K562 (cell line): ENCODE data around the gene PTK7. TPM values are rescaled to one million over a fixed set of nuclear protein-coding genes. Genes with fewer than 3 reads are reported as not detected.

ENCODE experiments used
- CBFA2T2 ChIP-seq: fragments of 450-650 bp; conservative IDR thresholded peaks from 2 replicates; pipeline ENCODE4 v1.6.1; 2017; ENCODE audit warnings: mild to moderate bottlenecking
- CEBPB ChIP-seq: fragments of 450-650 bp; IDR thresholded peaks from 2 replicates; pipeline ENCODE4 v1.6.1; 2016; ENCODE audit warnings: missing genetic modification characterization, missing compliant biosample characterization
- CHD2 ChIP-seq: IDR thresholded peaks from 2 replicates; pipeline ENCODE4 v1.6.1; 2011; ENCODE audit warnings: low read depth, low read length
- FOXK2 ChIP-seq, 2 experiments: fragments of 450-650 bp; IDR thresholded peaks in 1 of 2; conservative IDR thresholded peaks in 1 of 2; 2 replicates each; pipeline ENCODE4 v1.6.1; 2016; ENCODE audit warnings: low read depth in 2 of 2, mild to moderate bottlenecking in 1 of 2
- NFE2 ChIP-seq: IDR thresholded peaks from 2 replicates; pipeline ENCODE4 v1.6.1; 2014; ENCODE audit warnings: antibody characterized with exemption, low read depth
- SMAD3 ChIP-seq: fragments of 450-650 bp; formaldehyde crosslinking; conservative IDR thresholded peaks from 2 replicates; pipeline ENCODE4 v1.4.0; 2020; ENCODE audit warnings: mild to moderate bottlenecking
- THRAP3 ChIP-seq: fragments of 450-650 bp; IDR thresholded peaks from 2 replicates; pipeline ENCODE4 v1.6.1; 2016; ENCODE audit warnings: mild to moderate bottlenecking, inconsistent platforms, borderline replicate concordance
- ZBTB7A ChIP-seq: IDR thresholded peaks from 2 replicates; pipeline ENCODE4 v1.6.1; 2011; ENCODE audit warnings: low read depth, mild to moderate bottlenecking, low read length, moderate library complexity, borderline replicate concordance; ENCODE audit not compliant: control insufficient read depth
- ZFPM2 ChIP-seq: fragments of 250-450 bp; sonication (Bioruptor Pico); IDR thresholded peaks from 2 replicates; pipeline ENCODE4 v1.5.1; 2022; ENCODE audit warnings: mild to moderate bottlenecking
- ZNF696 ChIP-seq: fragments of 250-450 bp; sonication (Bioruptor Pico); conservative IDR thresholded peaks from 2 replicates; pipeline ENCODE4 v1.4.0; 2020; ENCODE audit warnings: mild to moderate bottlenecking, moderate library complexity
- polyA plus RNA-seq, 8 experiments: library from polyadenylated mRNA; depleted of rRNA in 4 of 8; stranded (reverse) in 5 of 8; unstranded in 3 of 8; fragments of >200 nt; fragmentation: Nextera tagmentation in 2 of 8; fragmentation: Illumina TruSeq in 1 of 8; extraction: Ambion mirVana in 2 of 8; extraction: Trizol in 1 of 8; gene quantifications; 2 replicates each; pipeline versions ENCODE4 v1.2.1 to v1.2.3, GENCODE V29; 2011 to 2014; ENCODE audit warnings: inconsistent platforms in 1 of 8, missing spikeins in 1 of 8
- total RNA-seq, 7 experiments: library from RNA; depleted of rRNA in 6 of 7; stranded (reverse); fragments of >200 nt in 6 of 7; fragmentation: Illumina TruSeq in 2 of 7; extraction: Trizol in 2 of 7; gene quantifications; 2 replicates each; pipeline versions ENCODE4 v1.2.1 to v1.2.3, GENCODE V29; 2011 to 2021; ENCODE audit warnings: low replicate concordance in 1 of 7
- TF ChIP-seq, protein P1 (sequence below): fragments of 450-650 bp; IDR thresholded peaks from one replicate; pipeline ENCODE4 v1.6.1; 2018; ENCODE audit warnings: mild to moderate bottlenecking, moderate library complexity; ENCODE audit not compliant: partially characterized antibody
- TF ChIP-seq, protein P2 (sequence below): fragments of 250-450 bp; sonication (Bioruptor Pico); IDR thresholded peaks from 2 replicates; pipeline ENCODE4 v1.5.1; 2021; ENCODE audit warnings: mild to moderate bottlenecking
- TF ChIP-seq, protein P3 (sequence below), 2 experiments: fragments of 450-650 bp in 1 of 2; sonication (generic) in 1 of 2; formaldehyde crosslinking in 1 of 2; IDR thresholded peaks; 2 replicates each; pipeline versions ENCODE4 v1.7.1 to v1.9.0; 2016 to 2022; ENCODE audit warnings: inconsistent platforms in 1 of 2, mild to moderate bottlenecking in 1 of 2, missing genetic modification reagents in 1 of 2
- TF ChIP-seq, protein P4 (sequence below): sonication (generic); formaldehyde crosslinking; IDR thresholded peaks from 2 replicates; pipeline ENCODE4 v1.9.0; 2022; ENCODE audit warnings: mild to moderate bottlenecking, missing genetic modification reagents

Gene PTK7
- total and polyA plus RNA-seq, 9 of the 15 experiments (the other 6 are each of a cell fraction or from before 2014, with no cell fraction given) = 0.20 to 6.8 (median 4.2) TPM

DNA sequence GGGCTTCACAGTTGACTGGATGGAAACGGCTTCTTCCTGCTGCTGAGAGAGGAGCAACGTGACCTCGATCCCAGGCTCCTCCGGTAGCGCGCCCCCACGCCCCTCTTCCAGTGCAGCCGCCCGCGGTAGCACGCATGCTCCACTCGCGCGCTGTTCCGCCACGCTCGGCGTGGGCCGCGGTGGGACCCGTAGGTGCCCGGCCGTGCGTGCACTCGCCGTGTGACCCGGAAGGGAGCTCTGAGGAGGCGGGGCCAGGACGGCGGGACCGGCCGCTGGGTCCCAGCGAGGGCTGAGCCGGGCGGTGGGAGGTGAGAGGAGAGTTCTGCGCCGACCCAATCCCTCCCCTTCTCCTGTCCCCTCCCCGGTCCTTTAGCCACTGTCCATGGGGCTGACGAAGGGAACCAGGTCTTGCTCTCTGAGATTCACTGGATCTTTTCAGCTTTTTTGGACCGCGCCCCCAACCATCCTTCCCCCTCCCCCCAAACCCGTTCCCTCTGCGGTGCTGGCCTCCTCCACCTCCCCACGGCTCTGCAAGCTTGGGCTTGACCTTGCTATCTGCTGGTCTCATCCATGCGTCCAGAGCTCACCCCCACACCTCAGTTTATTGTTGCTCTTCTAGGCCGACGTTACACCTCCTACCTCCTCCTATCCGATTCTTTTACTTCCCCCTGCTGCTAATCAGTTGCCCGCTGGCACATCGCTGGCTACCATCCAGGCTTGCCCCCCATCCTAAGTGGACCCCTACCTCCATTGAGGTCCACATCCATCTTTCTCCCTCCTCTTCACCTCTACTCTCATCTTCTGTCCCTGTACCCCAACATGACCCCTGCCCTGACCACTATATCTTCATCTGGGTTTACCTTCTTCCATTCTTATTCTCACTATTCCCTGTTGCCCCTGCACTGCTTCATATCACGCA is 106.1 kb downstream of the PTK7 start, which contains the start of gene CUL9 (continued):
- TF ChIP-seq, protein P1, sequence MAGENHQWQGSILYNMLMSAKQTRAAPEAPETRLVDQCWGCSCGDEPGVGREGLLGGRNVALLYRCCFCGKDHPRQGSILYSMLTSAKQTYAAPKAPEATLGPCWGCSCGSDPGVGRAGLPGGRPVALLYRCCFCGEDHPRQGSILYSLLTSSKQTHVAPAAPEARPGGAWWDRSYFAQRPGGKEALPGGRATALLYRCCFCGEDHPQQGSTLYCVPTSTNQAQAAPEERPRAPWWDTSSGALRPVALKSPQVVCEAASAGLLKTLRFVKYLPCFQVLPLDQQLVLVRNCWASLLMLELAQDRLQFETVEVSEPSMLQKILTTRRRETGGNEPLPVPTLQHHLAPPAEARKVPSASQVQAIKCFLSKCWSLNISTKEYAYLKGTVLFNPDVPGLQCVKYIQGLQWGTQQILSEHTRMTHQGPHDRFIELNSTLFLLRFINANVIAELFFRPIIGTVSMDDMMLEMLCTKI = no peak
- TF ChIP-seq ZFPM2 (CRISPR knock-in tag) (peak; percentile 92; the same call in 1 of the 2 replicates), NFE2 (no peak), CHD2 (peak; percentile 57), ZNF696 (CRISPR knock-in tag) (no peak), THRAP3 (0 out of 2 replicates have a peak, but pooled peaks have one; percentile 79), CBFA2T2 (0 out of 2 replicates have a peak, but pooled peaks have one; percentile 1), CEBPB (tag) (no peak), ZBTB7A (peak; percentile 92), SMAD3 (no peak), FOXK2 (conservative IDR thresholded peaks at IDR 0.05 in 1 of 2, IDR thresholded peaks at IDR 0.05 in 1 of 2; ENCODE audit: low read depth in 2 of 2) (peak; percentile 21 to 58; a peak in 2 of 4 replicates)
- TF ChIP-seq, protein P2, sequence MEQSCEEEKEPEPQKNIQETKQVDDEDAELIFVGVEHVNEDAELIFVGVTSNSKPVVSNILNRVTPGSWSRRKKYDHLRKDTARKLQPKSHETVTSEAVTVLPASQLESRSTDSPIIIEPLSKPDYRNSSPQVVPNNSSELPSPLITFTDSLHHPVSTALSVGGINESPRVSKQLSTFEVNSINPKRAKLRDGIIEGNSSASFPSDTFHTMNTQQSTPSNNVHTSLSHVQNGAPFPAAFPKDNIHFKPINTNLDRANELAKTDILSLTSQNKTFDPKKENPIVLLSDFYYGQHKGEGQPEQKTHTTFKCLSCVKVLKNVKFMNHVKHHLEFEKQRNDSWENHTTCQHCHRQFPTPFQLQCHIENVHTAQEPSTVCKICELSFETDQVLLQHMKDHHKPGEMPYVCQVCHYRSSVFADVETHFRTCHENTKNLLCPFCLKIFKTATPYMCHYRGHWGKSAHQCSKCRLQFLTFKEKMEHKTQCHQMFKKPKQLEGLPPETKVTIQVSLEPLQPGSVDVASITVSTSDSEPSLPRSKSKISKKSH (CRISPR knock-in tag) = no peak
- TF ChIP-seq, protein P3, sequence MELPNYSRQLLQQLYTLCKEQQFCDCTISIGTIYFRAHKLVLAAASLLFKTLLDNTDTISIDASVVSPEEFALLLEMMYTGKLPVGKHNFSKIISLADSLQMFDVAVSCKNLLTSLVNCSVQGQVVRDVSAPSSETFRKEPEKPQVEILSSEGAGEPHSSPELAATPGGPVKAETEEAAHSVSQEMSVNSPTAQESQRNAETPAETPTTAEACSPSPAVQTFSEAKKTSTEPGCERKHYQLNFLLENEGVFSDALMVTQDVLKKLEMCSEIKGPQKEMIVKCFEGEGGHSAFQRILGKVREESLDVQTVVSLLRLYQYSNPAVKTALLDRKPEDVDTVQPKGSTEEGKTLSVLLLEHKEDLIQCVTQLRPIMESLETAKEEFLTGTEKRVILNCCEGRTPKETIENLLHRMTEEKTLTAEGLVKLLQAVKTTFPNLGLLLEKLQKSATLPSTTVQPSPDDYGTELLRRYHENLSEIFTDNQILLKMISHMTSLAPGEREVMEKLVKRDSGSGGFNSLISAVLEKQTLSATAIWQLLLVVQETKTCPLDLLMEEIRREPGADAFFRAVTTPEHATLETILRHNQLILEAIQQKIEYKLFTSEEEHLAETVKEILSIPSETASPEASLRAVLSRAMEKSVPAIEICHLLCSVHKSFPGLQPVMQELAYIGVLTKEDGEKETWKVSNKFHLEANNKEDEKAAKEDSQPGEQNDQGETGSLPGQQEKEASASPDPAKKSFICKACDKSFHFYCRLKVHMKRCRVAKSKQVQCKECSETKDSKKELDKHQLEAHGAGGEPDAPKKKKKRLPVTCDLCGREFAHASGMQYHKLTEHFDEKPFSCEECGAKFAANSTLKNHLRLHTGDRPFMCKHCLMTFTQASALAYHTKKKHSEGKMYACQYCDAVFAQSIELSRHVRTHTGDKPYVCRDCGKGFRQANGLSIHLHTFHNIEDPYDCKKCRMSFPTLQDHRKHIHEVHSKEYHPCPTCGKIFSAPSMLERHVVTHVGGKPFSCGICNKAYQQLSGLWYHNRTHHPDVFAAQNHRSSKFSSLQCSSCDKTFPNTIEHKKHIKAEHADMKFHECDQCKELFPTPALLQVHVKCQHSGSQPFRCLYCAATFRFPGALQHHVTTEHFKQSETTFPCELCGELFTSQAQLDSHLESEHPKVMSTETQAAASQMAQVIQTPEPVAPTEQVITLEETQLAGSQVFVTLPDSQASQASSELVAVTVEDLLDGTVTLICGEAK (IDR thresholded peaks at IDR 0.05) = peak; percentile 78
- TF ChIP-seq, protein P3 (CRISPR knock-in tag; IDR thresholded peaks at IDR 0.05) = no peak
- TF ChIP-seq, protein P4, sequence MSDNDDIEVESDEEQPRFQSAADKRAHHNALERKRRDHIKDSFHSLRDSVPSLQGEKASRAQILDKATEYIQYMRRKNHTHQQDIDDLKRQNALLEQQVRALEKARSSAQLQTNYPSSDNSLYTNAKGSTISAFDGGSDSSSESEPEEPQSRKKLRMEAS (CRISPR knock-in tag) = peak; percentile 99
